Astrocyte of the cerebellum (primary cell): ENCODE data around the gene ARHGEF4.

Experiments used
- DNase-seq: peaks from one replicate; pipeline ENCODE4 v3.0.0-alpha.2; 2011; ENCODE audit warnings: low read depth
- H3K4me3 ChIP-seq: 2 replicates; pipeline ENCODE4 v1.5.1; 2011; ENCODE audit warnings: mild to moderate bottlenecking, low read depth, low read length, moderate library complexity
- in situ Hi-C: cut with HindIII; loops from 2 replicates; pipeline ENCODE4 v1.10.0; 2017; ENCODE audit warnings: low sequenced_read_pairs
- TF ChIP-seq, protein P1 (sequence below): IDR thresholded peaks from 2 replicates; pipeline ENCODE4 v1.5.1; 2012; ENCODE audit warnings: low read length, low read depth, moderate library complexity, mild to moderate bottlenecking; ENCODE audit errors: missing control alignments

The ARHGEF4 gene

DNA sequence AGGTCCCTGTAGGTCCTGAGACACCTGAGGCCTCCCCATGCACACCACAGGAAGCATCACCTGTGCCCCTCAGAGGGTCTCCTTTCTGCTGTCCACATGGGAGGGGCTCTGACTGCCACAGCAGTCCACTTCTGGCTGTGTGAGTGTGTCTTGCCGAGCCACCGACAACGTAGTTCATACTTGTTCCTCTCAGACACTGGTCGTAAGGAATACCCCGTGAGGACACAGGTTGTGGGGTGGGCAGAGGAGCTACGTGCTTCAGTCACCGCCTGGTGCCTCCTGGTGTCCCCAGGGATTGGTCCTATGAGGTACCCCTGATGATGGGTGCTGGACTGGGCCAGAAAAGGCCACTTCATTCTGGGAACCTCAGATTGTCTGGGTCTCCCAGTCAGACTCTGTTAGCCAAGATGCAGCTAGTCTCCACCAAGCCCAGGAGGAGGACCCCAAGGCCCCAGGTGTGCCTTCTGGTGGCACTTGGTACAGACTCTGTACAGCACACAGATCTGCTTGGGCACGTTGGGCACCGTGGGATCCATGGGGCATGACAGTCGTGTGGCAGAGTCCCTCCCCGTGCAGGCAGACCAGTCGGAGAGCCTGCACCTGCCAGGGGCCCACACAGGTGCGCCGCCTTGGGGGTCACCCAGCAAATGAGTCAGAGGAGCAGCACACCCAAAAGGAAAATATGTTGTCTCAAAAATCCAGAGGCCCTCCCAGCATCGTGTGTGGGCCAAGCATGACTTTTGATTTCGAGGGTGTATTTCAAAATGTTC lies 2.5 kb downstream of the ARHGEF4 start:
- in situ Hi-C loops, result no loop called here
- TF ChIP-seq, protein P1, sequence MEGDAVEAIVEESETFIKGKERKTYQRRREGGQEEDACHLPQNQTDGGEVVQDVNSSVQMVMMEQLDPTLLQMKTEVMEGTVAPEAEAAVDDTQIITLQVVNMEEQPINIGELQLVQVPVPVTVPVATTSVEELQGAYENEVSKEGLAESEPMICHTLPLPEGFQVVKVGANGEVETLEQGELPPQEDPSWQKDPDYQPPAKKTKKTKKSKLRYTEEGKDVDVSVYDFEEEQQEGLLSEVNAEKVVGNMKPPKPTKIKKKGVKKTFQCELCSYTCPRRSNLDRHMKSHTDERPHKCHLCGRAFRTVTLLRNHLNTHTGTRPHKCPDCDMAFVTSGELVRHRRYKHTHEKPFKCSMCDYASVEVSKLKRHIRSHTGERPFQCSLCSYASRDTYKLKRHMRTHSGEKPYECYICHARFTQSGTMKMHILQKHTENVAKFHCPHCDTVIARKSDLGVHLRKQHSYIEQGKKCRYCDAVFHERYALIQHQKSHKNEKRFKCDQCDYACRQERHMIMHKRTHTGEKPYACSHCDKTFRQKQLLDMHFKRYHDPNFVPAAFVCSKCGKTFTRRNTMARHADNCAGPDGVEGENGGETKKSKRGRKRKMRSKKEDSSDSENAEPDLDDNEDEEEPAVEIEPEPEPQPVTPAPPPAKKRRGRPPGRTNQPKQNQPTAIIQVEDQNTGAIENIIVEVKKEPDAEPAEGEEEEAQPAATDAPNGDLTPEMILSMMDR, result no peak
- no peak for DNase-seq
- H3K4me3 ChIP-seq, result no peak overlapping the region

- no peak for DNase-seq
- no peak overlapping the region for H3K4me3 ChIP-seq
- TF ChIP-seq, protein P1, result no peak
- in situ Hi-C loops, result no loop called here
Observed at GRCh38 chr2:130840506-130840905, 3.8 kb downstream of the ARHGEF4 start.

DNA sequence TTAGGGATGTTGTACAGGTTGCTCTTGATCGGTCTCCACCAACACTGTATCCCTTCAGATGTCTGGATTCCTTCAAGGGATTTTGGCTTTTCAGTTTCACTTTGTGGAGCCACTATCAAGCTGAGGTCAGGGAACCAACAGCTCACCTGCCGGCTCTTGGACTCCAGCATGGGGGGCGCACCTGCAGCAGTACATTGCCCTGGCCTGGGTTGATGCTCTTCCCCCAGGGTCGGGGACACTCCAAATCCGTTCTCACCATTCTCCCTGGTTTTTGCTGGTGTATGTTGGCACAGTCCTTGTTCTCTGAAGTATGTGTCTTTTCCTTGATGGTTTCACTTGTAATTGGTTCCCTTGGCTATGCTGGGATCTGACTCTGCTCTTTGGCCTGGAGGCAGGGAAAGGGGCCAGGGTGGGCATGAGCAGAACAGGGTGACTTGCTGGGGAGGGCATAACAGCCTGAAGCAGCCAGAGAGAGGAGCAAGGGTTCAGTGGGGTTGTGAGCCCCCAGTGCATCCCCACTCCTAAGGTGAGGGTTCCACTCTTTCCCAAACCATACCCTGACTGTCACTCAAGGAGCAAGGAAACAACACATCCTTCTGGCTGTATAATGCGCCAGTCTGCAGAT lies 5.1 kb downstream of the ARHGEF4 start:
- no peak for DNase-seq
- TF ChIP-seq, protein P1, result no peak
- in situ Hi-C loops, result no loop called here
- H3K4me3 ChIP-seq, result no peak overlapping the region

DNA sequence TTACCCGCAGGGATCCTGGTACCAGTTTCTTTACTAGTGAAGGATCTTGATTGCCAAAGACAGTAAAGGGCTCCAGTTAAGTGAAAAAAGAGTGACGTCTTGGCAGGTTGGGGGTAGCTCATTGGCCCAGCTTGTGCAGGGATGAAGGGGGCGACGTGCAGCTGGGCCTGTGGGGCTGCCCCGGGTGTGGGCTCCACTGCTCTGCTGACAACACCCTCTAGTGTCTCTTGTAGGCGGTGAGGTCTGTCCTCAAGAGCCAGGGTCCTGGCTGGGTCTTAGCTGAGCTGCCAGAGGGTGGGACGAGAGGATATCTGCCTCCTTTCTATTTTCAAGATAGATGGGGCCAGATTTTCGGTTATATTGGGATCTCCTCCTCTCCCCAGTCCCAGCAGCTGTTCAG lies 6.1 kb downstream of the ARHGEF4 start:
- no peak for DNase-seq
- TF ChIP-seq, protein P1, result no peak
- in situ Hi-C loops, result no loop called here
- H3K4me3 ChIP-seq, result no peak overlapping the region

GRCh38 chr2:130843321-130843985 lies 6.7 kb downstream of the ARHGEF4 start:
- in situ Hi-C loops, result no loop called here

GRCh38 chr2:130844161-130844560 lies 7.4 kb downstream of the ARHGEF4 start:
- TF ChIP-seq, protein P1, result no peak
- no peak for DNase-seq
- in situ Hi-C loops, result no loop called here
- H3K4me3 ChIP-seq, result no peak overlapping the region

More at GRCh38 chr2:130843321-130843985, 6.7 kb downstream of the ARHGEF4 start:
- TF ChIP-seq, protein P1, result no peak
- H3K4me3 ChIP-seq, result no peak overlapping the region
- no peak for DNase-seq
